ENCODE measurements around the gene FSTL4.

FSTL4 gene

DNA sequence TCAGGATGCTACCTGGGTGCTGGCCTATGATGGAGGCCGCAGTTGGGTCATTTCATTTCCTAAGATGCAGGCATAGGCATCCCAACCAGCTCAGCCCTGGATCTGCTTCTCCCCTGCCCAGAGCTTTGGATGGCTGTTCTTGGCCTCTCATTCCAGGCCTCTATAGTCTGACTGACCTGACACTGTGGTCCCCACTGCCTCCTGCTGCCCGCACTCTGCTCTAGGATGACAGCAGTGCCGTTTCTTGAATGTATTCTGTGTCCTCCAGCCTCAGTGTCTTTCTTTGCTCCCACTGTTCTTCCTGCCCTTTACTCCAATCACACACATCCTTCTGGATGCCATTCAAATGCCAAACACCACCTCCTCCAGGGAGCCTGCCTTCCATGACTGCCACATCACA is 324.8 kb downstream of the FSTL4 start:
- H3K4me3 Mint-ChIP-seq, result no peak overlapping the region
- no peak overlapping the region for H3K27ac Mint-ChIP-seq
- peaks cover 6% of the 10 kb centered on the region for H3K4me1 Mint-ChIP-seq
- DNase-seq (ENCODE audit: low spot score in 2 of 2), result no peak
- no peak for ATAC-seq
- no peaks in the 10 kb centered on the region for H3K36me3 Mint-ChIP-seq
- H3K9me3 Mint-ChIP-seq, result no peaks in the 10 kb centered on the region

DNA sequence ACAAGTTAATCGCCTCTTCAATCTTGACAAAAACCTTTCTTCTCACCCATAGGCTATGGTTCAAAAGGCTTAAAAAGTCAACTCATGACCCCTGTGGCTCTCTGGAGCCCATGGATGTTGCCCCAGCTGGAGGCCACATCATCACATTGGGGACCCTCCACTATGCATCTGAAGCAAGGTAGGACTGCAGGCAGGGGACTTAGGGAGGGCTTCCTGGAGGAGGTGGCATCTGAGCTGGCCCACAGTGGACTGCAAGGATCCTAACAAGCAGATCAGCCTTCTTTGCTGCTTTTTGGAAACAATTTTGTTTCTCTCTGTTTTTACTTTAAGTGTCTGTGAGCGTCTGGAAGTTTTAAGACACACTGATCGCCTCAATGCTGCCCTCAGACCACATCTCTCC is 325.9 kb downstream of the FSTL4 start:
- Mint-ChIP-seq H3K27ac (no peak overlapping the region), H3K4me3 (no peak overlapping the region), H3K36me3 (no peaks in the 10 kb centered on the region), H3K4me1 (peaks cover 6% of the 10 kb centered on the region), H3K9me3 (no peaks in the 10 kb centered on the region)
- DNase-seq (ENCODE audit: low spot score in 2 of 2) (no peak), ATAC-seq (no peak)

DNA sequence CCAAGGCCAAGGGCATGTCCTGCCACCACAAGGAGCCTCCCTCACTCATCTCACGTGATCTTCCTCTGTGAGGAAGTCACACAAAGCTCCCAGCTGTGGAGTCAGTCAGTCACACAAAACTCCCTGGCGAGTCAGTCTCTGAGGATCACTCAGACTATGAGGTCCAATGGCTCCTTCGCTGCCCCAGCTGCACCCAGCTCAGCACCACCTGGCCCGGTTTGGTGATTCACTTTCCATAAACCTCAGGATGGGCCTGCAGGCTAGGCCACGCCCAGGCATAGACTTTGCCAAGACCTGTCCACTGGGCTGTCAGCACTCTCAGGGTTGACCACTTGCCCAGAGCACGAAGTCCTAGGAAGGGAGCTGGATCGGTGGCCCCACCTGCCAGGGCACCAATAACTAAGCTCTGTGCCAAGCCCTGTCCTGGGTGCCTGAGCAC is 326.7 kb downstream of the FSTL4 start:
- no peak for DNase-seq (ENCODE audit: low spot score in 2 of 2)
- no peaks in the 10 kb centered on the region for H3K9me3 Mint-ChIP-seq
- H3K36me3 Mint-ChIP-seq, result no peaks in the 10 kb centered on the region
- peaks cover 6% of the 10 kb centered on the region for H3K4me1 Mint-ChIP-seq
- H3K4me3 Mint-ChIP-seq, result no peak overlapping the region
- H3K27ac Mint-ChIP-seq, result no peak overlapping the region
- ATAC-seq, result peak; percentile 24

DNA sequence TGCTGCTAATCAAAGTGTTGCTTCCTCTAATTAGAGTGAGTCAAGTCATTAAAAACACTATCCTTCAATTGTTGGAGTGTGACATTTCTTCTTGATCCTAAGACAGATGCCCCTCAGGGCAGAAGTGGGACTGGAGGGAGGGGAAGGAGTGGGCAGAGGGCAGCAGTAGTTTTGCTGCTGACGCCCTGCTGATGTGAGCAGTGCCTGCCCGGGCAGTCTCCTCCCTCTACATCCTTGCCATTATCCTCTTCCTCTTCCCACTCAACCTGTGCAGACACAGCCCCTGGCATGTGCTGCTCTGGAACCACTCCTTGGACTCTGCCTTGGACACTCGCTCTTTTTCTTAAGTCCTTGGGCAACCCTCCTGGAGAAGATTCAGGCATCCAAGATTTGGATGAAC is 328.0 kb downstream of the FSTL4 start:
- H3K27ac Mint-ChIP-seq, result no peak overlapping the region
- H3K4me1 Mint-ChIP-seq, result peaks cover 6% of the 10 kb centered on the region
- no peak for DNase-seq (ENCODE audit: low spot score in 2 of 2)
- ATAC-seq, result no peak
- H3K36me3 Mint-ChIP-seq, result no peaks in the 10 kb centered on the region
- H3K4me3 Mint-ChIP-seq, result no peak overlapping the region
- H3K9me3 Mint-ChIP-seq, result no peaks in the 10 kb centered on the region

DNA sequence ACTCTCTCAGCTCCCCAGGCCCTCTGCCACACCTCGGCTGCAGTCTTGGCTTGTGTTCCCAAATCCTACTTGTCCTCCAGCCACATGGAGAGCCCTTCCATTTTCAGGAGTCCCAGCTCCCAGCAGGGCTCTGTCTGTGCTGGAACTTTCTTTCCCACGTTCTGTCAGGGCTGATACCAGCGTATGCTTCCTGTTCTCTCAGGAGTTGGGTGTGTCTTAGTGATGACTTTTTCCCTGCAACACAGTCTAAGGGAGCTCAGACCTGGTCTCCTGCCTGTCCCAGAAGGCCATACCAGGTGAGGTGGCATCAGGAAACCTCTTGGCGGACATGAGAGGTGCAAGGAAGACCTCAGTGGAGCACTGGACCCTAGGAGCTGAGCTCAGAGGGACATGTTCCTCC is 334.0 kb downstream of the FSTL4 start:
- Mint-ChIP-seq H3K4me1 (no peaks in the 10 kb centered on the region), H3K9me3 (no peaks in the 10 kb centered on the region), H3K4me3 (no peak overlapping the region), H3K36me3 (no peaks in the 10 kb centered on the region), H3K27ac (no peak overlapping the region)
- DNase-seq (ENCODE audit: low spot score in 2 of 2), result no peak
- ATAC-seq, result no peak

DNA sequence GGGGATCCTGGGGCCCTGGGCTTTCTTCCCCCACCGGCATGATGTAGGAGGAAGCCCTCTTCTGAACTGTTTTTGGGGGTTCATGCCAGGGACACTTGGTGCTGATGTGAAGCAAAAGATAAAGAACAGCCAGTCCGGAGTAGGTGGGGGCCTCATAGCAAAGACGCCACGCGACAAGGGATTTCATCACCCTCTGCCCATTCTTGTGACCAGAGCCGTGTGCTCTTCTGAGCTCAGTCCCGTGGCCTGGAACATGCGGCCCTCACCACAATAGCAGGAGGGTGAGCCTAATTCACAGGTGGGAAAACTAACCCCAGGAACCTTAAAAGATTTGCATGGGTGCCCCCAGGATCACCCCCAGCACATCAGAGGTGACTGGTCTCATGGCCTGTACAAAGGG is 334.6 kb downstream of the FSTL4 start:
- Mint-ChIP-seq H3K4me1 (no peaks in the 10 kb centered on the region), H3K9me3 (no peaks in the 10 kb centered on the region), H3K4me3 (no peak overlapping the region), H3K36me3 (no peaks in the 10 kb centered on the region), H3K27ac (no peak overlapping the region)
- DNase-seq (ENCODE audit: low spot score in 2 of 2), result no peak
- no peak for ATAC-seq

DNA sequence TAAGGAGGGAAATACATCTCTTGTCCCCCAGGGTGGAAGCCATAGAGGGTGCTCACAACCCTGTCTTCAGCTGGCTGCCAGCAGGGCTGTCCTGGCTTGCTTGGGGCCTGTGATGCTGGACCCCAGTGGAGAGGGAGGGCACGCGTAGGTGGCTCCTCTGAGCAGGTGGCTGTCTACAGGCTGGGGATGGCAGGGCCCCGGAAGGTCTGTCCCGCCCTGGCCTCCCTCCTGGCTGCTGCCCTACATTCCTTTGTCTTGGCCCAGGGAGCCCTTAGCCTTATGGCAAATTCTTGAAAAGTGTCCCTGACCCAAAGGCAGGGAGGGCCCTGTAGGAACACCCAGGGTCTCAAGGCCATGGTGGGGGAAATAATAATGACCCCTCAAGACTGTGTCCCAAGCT is 336.2 kb downstream of the FSTL4 start:
- DNase-seq (ENCODE audit: low spot score in 2 of 2) (no peak), ATAC-seq (no peak)
- no peaks in the 10 kb centered on the region for H3K9me3 Mint-ChIP-seq
- no peaks in the 10 kb centered on the region for H3K36me3 Mint-ChIP-seq
- no peak overlapping the region for H3K4me3 Mint-ChIP-seq
- H3K27ac Mint-ChIP-seq, result no peak overlapping the region
- H3K4me1 Mint-ChIP-seq, result no peaks in the 10 kb centered on the region

DNA sequence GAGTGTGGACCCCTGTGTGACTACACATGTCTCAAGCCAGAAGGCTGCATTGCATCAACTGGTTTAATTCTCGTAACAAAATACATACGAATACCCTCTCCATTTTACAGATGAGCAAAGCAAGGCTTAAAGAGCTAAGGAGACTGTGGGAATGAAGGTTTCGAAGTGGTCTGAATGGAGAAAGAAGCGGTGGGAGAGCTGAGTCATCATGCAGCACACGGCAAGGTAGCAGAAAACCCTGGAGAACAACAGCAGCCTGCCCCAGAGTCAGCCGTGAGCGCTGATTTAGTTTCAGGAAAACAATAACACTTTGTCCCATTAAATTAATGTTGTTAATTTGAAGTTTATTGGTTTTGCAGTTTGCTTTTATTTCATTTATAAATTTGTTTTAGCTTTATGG is 336.7 kb downstream of the FSTL4 start:
- Mint-ChIP-seq H3K36me3 (no peaks in the 10 kb centered on the region), H3K4me1 (no peaks in the 10 kb centered on the region), H3K27ac (no peak overlapping the region), H3K4me3 (no peak overlapping the region), H3K9me3 (no peaks in the 10 kb centered on the region)
- no peak for DNase-seq (ENCODE audit: low spot score in 2 of 2)
- ATAC-seq, result no peak

DNA sequence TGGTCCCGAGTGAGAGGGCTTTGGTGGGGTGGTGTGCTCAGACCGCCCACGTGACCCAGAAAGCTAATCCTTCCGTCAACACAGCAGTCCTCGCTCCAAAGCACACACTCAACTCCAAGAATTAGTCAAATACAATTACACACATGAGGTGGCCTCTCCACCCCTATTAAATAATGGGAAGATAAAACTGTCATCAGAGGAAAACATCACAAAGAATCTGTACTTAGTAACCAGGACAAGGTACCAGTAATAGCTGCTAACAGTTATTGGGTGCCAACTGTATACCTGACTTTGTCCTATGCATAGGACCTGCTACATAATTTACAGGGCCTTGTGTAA is 337.8 kb downstream of the FSTL4 start:
- ATAC-seq (no peak), DNase-seq (ENCODE audit: low spot score in 2 of 2) (no peak)
- Mint-ChIP-seq H3K36me3 (no peaks in the 10 kb centered on the region), H3K4me3 (no peak overlapping the region), H3K4me1 (no peaks in the 10 kb centered on the region), H3K27ac (no peak overlapping the region), H3K9me3 (no peaks in the 10 kb centered on the region)

DNA sequence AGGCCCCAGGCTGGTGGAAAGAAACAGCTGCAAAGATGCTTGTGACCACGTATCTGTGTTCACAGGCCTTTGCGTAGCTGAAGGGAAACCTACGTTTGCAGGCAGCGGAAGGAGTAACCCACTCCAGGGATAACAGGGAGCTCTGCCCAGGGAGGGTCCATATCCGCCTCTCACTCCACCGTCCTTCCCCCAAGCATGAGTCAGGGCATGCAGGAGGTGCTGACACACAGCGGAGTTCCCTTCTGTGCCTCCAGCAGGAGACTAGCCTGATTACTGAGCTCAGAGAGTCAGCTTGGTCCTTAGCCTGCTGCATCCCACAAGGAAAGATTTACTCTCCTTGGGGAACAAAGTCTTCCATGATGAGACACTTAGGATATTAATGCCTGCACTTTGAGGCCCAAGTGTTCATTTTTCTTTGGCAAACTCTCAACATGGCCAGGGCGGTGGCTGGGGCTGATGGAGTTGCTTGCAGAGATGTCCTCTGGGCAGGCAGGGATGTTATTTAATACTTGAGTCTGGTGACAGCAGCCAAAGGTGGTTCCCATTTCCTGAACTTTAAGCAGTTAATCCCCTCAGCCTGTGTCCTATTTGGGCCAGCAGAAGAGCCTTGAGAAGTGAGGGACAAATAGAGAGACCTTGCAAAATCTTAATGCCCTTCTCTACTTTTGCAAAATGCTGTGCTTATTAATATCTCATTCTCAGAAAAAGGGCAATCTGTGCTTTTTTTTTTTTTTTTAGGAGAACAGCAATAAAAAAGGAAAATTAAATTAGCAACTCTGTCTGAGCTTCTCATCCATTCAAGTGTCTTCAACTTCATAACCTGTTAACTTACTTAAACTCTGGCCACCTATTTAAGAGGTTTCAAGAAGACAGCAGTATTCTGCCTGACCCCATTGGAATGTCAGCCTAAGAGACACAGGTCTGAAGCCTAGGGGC is 338.4 kb downstream of the FSTL4 start:
- Mint-ChIP-seq H3K9me3 (no peaks in the 10 kb centered on the region), H3K36me3 (no peaks in the 10 kb centered on the region), H3K4me3 (no peak overlapping the region), H3K27ac (no peak overlapping the region), H3K4me1 (no peaks in the 10 kb centered on the region)
- no peak for DNase-seq (ENCODE audit: low spot score in 2 of 2)
- ATAC-seq, result no peak

DNA sequence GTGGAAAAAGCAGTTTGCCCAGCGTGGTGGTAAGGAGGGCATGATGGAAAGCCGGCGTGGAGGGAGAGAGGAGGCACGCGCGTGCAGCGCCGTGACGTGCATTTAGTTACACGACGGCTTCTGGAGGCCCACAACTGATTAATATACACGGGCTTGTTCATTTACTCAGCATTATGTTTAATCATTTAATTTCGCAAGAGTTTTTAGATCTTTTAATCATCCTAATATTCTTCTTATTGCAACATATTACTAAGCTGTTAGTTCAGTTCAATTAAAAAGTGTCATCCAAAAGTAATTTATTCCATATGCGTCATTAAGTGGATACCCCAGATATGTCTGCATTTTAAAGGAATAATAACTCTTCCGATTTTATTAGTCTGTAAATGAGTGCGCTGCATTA is 340.0 kb downstream of the FSTL4 start:
- H3K4me1 Mint-ChIP-seq, result no peaks in the 10 kb centered on the region
- no peak overlapping the region for H3K27ac Mint-ChIP-seq
- no peak for ATAC-seq
- H3K4me3 Mint-ChIP-seq, result no peak overlapping the region
- no peaks in the 10 kb centered on the region for H3K36me3 Mint-ChIP-seq
- no peaks in the 10 kb centered on the region for H3K9me3 Mint-ChIP-seq
- no peak for DNase-seq (ENCODE audit: low spot score in 2 of 2)

DNA sequence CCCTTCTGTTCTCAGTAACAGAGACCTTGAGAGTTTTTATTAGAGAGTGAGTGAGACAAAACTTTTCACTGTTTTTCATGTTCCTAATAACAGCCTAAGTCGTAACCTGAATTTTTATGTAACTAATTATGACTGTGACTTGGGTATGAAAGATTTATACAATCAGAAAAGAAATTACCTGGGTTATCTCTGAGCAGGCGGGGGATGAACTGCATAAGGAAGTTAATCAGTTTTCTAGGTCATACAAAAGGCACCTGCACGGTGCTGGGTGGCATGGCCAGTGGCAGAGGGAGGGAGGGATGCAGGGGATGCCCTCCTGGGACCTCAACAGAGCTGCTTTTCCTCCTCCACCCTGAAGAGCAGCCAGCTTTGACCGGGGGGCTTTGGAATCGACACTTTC is 340.7 kb downstream of the FSTL4 start:
- Mint-ChIP-seq H3K4me1 (no peaks in the 10 kb centered on the region), H3K36me3 (no peaks in the 10 kb centered on the region)

DNA sequence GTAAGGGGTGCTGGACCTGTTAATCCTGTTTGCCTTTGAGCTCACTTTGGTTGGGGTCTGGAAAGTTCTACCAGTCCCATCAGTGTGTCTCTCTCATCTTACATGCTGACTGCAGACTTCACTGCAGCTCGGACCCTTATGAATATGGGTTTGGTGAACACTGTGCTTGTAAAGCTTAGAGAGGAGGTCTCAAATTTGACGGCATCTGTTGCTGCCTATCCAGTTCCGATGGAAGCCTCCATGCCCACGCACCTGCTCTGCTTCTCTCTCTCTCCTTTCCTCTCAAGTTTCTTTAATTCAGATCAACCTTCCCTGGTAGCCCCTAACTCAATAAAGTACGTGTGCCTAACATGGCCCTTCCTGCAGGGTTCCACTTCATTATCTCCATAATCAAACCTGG is 342.6 kb downstream of the FSTL4 start:
- Mint-ChIP-seq H3K36me3 (no peaks in the 10 kb centered on the region), H3K27ac (no peak overlapping the region), H3K9me3 (no peaks in the 10 kb centered on the region), H3K4me1 (no peaks in the 10 kb centered on the region), H3K4me3 (no peak overlapping the region)
- ATAC-seq (no peak), DNase-seq (ENCODE audit: low spot score in 2 of 2) (no peak)

More for the DNA sequence above, 340.7 kb downstream of the FSTL4 start:
- H3K4me3 Mint-ChIP-seq, result no peak overlapping the region
- no peak overlapping the region for H3K27ac Mint-ChIP-seq
- ATAC-seq (no peak), DNase-seq (ENCODE audit: low spot score in 2 of 2) (no peak)
- H3K9me3 Mint-ChIP-seq, result no peaks in the 10 kb centered on the region

DNA sequence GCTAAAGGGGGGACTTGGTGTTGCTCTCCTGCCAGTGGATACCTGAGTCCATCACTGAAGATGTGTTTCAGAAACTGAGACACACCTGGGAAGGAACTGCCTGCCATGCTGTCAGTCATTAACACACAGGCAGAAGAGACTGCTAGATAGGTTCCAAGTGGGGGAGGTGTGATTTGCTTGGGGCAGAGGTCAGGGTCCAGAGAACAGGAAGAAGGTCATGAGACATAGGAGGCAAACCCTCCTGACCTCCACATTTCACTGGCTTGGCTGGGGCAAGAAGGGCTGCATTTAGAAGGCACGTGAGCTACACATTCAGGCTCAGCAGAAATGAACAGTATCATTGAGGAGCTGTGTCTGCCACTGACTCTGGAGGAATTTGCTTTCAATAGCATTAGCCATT is 344.7 kb downstream of the FSTL4 start:
- H3K27ac Mint-ChIP-seq, result peak overlapping the region; percentile 84
- no peak overlapping the region for H3K4me3 Mint-ChIP-seq
- ATAC-seq, result no peak
- no peaks in the 10 kb centered on the region for H3K36me3 Mint-ChIP-seq
- no peaks in the 10 kb centered on the region for H3K9me3 Mint-ChIP-seq
- DNase-seq (ENCODE audit: low spot score in 2 of 2), result no peak
- no peaks in the 10 kb centered on the region for H3K4me1 Mint-ChIP-seq

DNA sequence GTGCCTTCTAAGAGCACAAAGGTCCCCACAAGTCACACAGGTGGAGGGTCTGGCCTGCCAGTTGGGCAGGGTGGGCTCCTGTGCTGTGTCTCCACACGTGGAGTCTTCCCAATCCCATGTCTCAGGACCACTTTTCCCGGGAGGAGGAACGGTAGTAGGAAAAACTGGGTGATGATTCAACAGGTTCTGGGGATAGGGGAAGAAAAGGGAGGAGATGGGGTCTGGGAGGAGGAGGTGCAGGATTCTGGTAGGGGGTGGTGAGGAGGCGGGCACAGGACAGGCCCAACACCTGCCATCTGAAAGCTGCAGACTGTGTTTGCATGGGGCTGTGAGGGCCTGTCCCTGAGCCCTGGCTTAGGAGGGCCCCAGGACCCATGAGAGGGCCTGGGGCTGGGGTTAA is 345.4 kb downstream of the FSTL4 start:
- Mint-ChIP-seq H3K36me3 (no peaks in the 10 kb centered on the region), H3K27ac (peak overlapping the region; percentile 84), H3K9me3 (no peaks in the 10 kb centered on the region), H3K4me1 (no peaks in the 10 kb centered on the region), H3K4me3 (no peak overlapping the region)
- ATAC-seq, result no peak
- DNase-seq (ENCODE audit: low spot score in 2 of 2), result no peak

DNA sequence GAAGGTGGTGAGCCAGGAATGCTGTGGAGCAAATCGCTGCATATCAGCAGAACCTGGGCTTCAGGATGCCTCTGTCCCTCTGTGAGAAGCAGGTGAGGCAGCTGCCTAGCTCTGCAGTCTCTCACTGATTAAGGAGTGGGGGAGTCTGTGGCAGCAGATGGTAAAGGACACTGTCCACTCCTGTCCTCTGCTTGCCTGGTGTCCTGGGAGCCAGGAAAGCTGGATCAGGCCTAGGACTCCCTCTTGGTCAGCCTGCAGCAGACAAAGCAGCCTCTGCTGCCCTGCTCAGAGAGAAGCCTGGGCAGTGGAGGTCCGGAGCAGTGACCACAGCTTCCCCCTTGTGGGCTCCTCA is 345.8 kb downstream of the FSTL4 start:
- ATAC-seq, result no peak
- no peaks in the 10 kb centered on the region for H3K9me3 Mint-ChIP-seq
- no peaks in the 10 kb centered on the region for H3K4me1 Mint-ChIP-seq
- no peak overlapping the region for H3K4me3 Mint-ChIP-seq
- DNase-seq (ENCODE audit: low spot score in 2 of 2), result no peak
- H3K36me3 Mint-ChIP-seq, result no peaks in the 10 kb centered on the region
- peak overlapping the region; percentile 84 for H3K27ac Mint-ChIP-seq

Measured in stimulated activated effector memory CD8-positive, alpha-beta T cell treated with anti-CD3 and anti-CD28 coated beads, Interleukin-12 subunit alpha, Interleukin-12 subunit beta, amount 100 ng/mL, for 72 hours (primary cell).